GM18517 (cell line): ENCODE results near the gene EHMT1.

Source experiments
- ATAC-seq: cut with Tn5 transposase; IDR thresholded peaks from one replicate; pipeline ENCODE4 v1.9.1; 2021; ENCODE audit warnings: mild to moderate bottlenecking, moderate library complexity; ENCODE audit not compliant: unreplicated experiment

EHMT1 gene

DNA sequence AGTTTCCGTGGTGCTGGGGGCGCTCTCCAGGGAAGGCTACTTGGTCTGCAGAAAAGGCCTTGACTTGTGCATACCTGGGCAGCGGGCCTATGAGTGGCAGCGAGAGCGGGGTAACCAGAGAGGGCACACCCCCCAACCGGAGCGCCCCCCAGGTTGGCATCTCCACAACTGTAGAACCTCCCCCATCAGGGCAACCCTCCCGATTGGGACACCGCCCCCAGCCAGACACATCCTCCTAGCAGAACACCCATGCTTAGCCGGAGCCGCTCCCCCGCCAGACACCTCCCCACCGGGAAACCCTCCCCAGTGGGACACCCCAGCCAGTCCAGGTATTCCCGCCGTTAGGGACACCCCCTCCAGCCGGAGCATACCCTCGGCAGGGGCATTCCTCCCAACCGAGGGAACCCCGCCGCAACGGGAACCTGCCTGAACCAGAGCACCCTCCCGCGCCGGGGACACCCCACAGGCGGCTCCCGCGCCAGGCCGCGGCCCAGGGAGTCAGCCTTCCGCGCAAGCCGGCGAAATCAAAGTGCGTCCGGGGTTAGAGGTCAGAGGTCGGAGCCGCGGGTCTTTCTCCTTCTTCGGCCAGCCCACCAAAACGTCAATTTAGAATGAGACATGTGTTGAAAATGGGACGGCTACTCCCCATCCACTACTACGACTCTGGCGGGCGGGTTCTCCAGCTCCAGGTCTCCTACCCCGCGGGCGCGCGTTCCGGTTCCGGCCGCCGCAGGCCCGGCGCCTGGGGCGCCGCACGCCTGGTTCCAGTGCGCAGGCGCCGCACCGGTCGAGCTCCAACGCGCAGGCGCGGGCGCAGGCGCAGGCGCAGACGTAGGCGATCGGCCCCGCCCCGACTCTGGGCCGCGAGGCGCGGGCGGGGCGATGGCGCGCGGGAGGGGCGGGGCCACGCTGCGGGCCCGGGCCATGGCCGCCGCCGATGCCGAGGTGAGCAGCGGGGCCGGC is at the start of gene EHMT1:
TSS of gene EHMT1 (plus strand) at position 901 of the 963 bp plus-strand sequence. CDS start at position 925, 24 bp downstream.
- peak; percentile 44 for ATAC-seq

- no peak for ATAC-seq
Observed at GRCh38 chr9:137569609-137570203, 49.1 kb upstream of the EHMT1 start.

GRCh38 chr9:137570566-137570965 is 48.2 kb upstream of the EHMT1 start:
- no peak for ATAC-seq

GRCh38 chr9:137574192-137574591 is 44.6 kb upstream of the EHMT1 start:
- no peak for ATAC-seq

DNA sequence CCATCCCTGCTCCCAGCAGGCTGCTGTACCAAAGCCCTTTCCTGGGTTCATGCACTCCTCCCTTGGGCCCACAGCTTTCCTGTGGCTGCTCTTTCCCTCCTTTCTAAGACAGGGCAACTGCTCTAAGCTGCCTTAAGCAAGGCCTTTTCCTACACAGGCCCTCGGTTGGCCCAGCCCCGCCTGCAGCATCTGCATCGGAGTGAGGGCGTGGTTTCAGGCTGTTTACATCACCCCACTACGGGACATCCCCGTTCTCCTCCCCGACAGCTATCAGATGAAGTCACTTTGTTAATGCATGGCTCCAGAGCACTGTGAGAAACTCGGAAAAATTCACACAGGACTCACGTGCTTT is 43.5 kb upstream of the EHMT1 start:
- ATAC-seq, result no peak

DNA sequence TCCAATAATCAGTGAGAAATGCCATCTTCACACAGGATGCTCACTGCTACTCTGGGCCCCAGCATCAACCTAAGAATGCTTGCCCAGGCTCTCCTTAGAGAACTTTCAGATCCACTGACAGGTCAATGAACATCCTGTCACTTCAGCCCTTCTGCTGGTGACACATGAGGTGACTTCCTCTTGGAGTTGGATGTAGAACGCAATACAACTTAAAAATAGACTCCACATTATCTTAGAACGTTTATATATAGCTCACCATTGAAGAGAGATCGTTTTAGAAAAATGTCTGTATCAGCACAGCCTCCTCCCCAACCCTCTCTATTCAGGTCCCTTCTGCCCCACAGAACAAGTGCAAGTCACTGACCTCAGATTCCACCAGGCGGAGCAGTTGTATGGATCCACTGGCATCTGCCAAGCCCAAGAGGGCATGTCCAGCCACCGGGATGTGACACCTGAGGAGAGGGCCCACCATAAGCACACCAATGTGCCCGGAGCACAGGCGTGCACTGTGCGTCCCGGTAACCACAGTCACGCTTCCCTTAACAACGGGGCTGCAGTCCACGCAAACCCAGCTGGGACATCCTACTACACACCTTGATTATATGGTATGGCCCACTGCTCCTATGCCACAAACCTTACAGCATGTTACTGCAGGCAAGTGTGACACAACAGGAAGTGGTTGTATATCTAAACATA is 42.9 kb upstream of the EHMT1 start:
- no peak for ATAC-seq

DNA sequence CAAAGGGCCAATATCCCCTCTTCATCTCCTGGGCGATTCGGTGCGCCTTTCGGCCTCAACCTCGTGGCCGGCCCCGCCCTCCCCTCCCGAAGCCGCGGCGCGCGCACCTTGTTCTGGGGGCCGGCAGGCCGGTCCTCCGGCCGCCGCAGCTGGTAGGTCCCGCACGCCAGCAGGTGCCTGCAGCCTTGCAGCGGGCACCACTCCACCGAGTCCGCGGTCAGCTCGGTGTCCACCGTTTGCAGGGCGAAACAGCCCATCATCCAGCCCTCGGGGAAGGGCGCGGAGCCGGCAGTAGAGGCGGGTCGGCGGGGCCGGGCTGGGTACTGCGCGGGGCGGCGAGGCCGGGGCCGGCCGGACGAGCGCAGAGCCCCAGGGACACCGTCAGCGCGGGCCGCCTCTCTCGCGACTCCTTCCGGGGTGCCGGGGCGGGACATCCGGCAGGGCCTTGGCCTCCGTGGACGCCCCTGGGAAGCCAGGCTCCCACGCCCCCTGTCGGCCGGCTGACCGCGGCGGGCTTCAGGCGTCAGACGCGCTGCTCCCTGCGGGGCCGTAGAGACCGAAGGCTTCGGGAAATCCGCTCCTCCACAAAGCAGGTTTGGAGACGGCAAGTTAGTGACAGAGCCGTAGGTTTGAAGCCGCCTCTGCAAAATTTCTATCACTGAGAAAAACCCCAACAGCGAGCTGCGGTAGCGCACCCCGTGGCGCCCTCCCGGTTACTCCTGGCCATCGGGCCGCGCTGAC is 40.1 kb upstream of the EHMT1 start, which contains the start of gene DPH7:
TSS of gene DPH7 (minus strand) at position 408 of the 741 bp plus-strand sequence. CDS start at position 260, 148 bp downstream.
- peak; percentile 83 for ATAC-seq

DNA sequence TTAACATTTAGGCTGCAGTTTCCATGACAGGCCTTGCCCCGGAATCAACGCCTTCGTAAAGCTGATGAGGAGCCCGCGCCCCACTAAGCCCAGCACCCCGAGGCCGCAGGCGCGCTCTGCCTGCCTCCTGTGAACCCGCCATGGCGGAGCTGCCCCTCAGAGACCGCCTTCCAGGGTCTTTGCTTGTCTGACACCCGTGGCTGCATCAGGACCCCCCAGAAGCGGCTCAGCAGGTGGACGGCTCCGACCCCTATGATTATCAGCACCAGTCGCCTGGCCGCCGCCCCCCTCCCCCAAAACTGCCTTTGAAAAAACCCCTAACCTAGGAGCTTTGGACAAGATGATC is 39.6 kb upstream of the EHMT1 start:
- no peak for ATAC-seq

DNA sequence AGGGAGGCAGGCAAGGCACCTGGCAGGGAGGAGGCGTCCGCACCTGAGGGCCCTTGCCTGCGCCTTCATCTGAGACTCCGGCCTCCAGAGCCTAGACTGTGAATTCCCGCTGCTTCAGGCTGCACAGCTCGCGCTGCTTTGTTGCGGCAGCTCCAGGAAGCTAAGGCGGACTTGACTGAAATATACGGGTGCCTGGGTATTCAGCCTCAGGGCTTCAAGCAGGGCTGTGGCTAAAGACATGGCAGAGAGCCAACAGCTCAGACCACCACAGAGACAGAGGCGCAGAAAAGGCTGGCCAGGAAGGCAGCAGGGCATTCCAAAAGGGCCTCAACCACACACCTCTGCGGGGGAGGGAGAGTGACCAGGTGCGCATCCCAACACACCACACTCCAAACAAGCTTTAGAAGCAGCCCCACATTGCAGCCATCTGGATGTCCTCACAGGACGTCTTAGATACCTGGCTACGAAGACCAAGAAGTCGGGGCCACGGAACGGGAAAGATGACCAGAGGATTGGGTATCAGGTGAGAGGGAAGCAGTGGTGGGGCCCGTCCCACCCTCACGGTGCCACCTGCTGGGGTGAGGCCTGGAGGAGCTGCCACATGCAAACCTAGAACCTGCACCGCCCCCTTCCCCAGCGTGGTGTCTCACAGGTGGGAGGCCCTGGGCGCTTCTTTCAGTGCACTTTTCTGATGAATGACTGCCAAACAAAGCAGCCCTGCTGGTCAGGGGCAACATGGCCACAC is 38.4 kb upstream of the EHMT1 start:
- no peak for ATAC-seq

DNA sequence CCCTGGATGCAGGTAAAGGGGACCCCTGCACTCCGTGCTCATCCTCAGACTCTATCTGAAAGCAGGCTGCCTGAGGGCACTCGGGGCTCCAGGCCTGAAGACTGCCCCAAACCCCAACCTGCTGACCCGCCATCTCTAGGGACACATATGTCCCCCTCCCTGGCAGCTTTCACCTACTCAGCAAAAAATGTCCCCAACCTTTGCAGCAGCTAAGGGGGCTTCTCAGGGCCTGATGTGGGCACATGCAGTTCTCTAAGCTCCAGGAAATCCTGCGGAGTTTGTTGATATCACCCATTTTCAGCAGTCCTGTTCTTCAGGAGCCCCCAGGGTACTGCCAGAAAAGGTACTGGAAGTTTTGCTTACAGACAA is 37.9 kb upstream of the EHMT1 start:
- ATAC-seq, result no peak

DNA sequence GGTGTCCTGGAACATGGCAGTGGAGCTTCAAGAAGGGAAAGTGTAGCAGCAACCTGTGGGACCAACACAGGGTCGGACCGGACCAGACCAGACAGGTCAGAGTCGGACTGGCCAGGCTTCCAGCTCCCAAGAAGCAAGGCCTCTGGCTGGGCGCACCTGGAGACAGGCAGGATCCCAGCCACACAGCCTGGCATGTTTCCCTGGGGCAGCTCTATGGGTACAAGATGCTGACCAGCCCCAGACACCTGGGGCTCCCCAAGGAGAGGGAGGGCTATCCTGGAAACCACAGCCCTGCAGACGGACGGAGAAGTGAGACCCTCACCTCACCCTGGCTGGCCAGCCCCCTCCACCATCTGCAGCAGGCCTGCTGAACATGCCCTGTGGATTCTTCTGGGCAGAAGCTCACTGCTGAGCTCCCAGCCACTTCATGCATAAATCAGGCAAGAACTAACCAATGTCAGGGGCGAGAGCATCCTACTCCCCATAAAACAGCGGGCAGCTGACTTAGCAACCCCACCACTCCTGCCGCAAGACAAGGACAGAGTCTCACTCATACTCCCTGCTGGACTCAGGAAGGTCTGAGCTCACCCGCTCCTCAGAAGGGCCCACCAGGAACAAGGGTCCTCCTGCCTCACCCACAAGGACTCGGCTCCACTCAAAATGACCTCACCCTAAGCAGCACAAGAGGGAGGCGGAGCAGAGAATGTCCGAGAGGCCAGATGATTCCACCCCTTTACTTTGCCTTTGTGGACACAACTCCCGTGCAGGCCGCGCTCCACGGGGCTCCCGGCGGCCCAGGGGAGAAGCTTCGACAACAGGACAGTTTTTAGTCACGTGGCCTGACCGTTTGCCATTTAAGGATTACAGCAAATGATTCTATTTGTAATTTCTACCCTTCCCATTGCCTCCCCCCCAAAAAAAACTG is 37.2 kb upstream of the EHMT1 start:
- no peak for ATAC-seq

GRCh38 chr9:137582286-137582860 is 36.4 kb upstream of the EHMT1 start:
- no peak for ATAC-seq

DNA sequence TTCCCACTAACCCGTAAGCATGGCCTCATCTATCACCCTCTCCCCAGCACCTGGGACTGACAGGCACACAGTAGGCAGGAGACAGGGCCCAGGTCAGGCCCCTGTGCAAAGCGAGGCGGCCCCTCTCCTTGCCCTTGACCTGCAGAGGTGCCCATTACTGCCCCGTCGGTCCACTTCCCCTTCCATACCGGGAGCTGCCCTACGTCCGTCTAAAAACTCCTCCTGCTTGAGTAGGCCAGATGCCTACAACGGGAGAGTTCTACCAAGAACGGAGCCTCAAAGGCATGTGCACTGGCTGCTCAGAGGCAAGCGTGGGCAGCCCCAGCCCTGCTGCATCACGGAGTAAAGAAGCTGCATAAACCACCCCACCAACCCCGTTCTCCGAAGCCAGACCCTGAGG is 35.5 kb upstream of the EHMT1 start:
- ATAC-seq, result no peak

GRCh38 chr9:137583957-137584356 is 34.8 kb upstream of the EHMT1 start:
- ATAC-seq, result no peak

- no peak for ATAC-seq
Observed at GRCh38 chr9:137586854-137587253, 32.0 kb upstream of the EHMT1 start.

DNA sequence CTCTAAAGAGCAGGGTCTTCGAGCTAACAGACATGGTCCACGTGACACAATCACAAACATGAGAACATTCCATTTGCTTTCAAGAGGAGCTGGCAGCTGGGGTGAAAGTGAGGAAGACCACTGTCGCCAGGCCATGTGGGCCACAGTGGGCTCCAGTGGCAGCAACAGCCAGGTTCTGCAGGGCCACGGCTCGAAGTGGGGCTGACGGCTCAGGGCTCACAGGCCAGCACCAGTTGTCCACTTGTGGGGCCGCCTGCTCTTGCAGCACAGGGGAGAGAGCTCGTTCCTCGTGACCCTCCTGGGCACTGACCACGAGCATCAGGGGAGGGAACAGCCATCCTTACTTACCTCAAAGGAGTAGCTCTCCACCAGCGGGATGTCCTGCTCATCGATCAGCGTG is 30.5 kb upstream of the EHMT1 start:
- ATAC-seq, result no peak

DNA sequence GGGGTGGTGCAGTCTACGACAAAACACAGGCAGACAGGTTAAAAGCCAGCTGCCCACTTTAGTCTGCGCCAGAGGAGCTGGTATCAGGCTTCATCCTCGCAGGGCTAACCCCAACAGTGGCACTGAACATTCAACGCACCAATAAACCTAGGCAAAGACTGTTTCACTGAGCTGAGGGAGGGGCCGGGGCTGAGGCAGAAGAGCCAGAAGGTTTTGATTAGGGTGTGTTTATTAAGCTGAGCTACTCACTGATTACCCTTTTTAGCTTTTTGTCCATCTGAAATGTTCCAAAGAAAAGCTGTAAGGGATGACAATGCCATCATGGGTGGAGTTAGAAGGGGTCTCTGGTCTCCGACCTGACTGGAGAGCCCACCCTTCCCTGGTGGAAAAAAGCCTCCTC is 29.9 kb upstream of the EHMT1 start:
- ATAC-seq, result no peak

- ATAC-seq, result peak; percentile 5
Observed at GRCh38 chr9:137589441-137590122, 29.2 kb upstream of the EHMT1 start.
